ENCODE results near the gene LCMT1.
A peak's percentile ranks its signal among the peaks of the same experiment; 100 is the strongest.
"Not testable (repeated sequence)": the region's sequence is repeated elsewhere in the genome, so short reads cannot be mapped to it uniquely, and the experiment has no call there.

The LCMT1 gene

DNA sequence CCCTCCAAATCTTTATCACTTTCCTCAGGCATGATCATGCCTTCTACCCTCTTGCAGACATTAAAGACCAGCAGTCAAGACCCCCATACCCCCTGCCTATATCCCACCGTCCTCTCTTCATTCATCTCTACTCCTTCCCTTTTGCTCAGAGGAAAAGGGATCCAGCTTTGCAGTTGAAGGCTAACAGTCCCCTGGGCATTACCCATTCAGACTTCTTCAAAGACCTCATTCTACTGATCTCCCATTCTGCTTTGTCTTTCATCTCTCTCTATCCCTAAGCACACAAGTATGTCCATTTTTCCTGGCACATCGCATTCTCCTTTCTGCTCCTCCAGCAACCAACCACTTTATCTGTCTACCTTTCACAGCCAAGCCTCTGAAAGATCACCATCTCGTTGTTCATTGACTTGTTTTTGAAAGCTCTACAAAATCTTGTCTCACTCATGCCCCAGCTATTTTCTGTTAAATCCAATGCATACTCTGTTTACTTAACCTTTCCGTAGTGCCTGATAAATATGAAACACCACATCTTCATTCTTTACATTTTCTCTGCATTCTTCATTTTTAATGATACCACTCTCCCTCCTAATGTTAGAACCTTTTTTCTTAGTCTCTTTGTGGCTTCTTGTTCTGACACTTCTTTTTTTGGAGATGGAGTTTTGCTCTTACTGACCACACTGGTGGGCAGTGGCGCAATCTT is 14.1 kb upstream of the LCMT1 start:
- no peak for DNase-seq

DNA sequence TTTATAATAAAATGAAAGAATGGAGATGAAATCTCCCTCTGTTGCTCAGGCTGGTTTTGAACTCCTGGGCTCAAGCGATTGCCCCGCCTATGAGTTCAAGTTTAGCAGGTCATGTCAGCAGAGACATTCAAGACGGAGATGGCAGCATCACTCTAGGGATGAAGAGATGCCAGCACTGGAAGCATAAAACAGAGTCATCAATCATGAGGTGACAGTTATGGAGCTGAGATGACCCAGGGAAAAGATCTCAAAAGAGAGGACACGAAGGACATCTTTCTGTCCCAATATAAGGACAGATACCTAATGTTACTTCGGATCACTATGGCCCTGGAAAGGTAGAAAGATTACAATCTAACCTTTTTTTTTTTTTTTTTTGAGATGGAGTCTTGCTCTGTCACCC is 11.0 kb upstream of the LCMT1 start:
- DNase-seq, result no peak

DNA sequence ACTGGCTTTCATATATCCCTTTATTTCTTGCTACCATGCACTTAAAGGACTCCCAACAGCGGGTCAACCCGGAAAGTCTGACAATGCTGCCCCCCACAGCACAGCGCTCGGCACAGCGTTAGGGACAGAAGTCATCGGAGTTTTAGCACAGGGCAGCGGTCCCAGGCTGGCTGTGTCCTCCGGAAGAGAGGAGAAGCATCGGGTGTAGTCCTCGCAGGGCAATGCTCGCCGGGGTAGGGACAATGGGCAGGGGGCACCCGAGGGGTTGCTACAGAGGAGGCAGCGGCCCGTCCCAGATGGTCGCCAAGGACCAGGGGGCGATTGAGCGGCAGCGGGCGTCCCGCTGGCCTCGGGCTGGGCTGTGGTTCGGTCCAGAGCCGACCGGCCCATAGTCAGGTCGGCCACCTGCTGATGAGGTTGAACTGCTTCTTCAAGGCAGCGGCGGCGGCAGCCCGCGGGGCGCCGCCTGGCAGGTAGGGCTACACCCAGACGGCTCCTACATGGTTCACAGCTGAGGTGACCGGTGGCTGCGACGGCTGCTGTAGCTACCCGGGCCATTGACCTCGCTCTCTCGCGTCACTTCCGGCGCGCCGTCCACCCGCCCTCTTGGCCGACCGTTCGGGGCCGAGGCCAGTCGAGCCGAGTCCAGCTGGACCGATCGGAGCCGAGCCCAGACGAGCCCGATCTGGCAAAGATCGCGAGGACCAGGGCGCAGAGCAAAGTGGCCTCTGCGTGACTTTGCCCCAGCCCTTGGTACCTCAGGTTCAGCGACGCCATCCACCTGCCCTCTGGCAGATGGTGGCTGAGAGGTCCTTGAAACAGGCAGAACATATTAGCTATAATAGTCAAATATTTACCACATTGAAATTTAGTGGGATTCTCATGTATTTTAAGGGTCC is 4.7 kb upstream of the LCMT1 start:
- DNase-seq, result peak; percentile 32

DNA sequence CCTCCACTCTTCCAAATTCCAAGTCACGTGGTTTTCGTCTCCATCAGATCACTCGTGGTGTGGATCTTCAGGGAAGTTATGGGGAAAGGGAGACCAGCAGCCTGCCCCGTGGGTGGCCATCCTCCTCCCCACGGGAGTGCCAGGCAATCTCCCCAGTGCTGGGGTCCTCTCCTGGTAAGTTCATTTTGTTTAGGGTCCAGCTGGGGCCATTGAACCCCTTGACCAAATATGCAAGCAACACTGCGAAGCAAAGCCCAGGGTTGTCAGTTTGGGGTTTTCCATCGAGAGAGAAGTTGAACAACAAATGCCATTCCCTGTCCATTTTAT is 4.1 kb upstream of the LCMT1 start:
- no peak for DNase-seq

DNA sequence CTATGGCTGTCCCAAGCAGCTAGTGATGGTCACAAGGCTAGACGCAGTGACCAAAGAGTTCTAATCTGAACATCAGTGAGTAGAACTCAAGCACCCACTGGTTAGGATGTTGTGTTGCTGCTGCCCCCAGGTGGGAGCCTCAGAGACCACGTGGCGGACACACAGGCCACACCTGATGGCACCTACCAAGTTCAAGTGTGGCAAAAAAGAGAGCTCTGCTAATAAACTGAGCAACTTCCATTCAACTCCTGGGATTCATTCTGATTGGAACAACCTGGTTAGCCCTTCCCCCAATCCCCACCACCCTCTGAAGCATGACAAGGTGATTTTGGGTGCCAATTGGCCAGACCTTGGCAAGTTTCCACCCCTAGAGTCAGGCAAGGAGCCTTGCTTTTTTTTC is 3.5 kb upstream of the LCMT1 start:
- no peak for DNase-seq

DNA sequence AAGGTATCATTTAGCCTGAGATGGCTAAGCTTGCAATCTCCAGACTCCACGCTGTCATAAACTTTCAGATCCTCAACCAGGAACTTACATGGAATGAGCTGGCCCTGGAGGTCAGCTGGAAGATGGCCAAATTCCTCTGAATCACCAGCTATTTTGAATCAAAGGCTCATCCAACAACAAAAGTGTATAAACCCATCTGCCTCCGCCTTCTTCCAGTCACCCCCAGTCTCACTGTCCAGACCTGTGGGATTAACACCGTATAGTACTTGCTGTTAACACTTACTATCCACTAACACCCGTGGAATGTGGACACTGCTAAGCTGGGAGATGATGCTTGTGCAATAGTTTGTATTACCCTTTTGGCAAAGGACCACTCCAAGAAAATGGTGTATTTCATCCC is 1.9 kb upstream of the LCMT1 start:
- peak; percentile 84 for DNase-seq

DNA sequence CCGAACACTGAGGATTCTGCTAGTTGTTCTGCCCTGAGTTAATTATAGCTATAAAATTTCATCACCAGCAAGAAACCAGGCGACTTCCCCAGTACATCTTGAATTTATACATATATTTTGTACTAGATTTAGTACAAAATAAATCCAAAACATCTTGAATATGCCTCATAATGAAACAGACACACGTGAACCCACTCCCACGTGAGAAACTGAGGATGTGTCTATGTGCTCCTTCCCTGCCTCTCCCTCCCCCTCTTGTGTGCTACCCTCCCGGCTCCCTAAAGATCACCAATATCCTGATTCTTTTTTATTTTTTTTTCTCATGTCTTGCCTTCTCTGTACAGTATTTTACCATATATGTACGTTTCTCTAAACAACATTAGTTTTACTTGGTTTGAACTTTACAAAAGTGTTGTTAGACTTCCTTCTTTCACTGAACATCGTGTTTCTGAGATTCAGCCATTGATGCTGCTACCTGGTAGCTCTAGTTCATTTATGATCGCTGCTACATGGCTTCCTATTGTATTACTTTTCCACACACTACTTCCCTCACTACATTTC is 1.1 kb upstream of the LCMT1 start:
- no peak for DNase-seq

DNA sequence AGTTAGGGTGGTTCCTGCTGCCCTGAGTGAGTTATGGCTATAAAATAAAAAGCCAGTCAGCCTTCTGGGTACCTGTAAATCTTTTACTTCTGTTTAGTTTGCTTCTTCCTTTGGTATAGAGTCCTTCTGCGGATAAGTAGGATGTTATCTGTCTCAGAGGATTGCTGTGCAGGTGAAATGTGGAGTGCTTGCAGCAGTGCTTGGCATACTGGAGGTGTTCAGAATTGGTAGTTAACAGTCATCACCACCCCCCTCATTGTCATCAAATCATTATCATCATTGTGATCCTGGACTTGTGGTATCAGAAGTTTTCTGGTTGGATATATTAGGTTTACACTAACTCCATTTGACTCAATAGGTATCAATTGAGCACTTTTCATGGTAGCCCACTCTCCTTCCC is 2.6 kb downstream of the LCMT1 start:
- no peak for DNase-seq

DNA sequence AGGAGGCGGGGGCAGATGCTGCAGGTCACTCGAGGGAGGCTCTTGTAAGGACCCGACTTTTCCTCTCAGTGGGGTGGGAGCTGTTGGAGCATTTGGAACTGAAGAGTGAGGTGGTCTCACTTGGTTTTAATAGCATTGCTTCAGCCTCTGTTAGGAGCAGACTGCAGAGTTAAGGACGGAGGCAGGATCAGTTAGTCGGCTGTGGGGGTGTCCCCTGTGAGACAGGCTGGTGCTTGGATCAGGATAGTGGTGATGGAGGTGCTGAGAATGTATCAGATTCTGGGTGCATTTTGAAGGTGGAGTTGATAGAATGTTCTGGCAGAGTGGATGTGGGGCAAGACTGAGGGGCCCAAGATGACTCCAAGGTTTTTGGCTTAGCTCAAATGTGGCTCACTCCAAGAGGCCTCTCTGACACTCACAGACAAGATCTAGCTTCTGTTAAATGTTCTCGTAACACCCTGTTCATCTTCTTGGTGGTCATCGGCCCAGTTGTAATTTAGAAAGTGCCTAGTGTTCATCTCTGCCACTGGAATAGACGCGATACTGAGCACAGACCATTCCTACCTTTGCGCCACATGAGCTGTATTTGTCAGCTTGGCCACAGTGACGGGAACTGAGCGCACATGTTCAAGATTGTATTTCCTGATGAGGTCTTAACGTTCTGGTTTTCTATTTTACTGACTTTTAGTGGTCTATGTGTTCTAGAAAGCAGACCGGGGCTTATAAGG is 7.5 kb downstream of the LCMT1 start:
- no peak for DNase-seq

DNA sequence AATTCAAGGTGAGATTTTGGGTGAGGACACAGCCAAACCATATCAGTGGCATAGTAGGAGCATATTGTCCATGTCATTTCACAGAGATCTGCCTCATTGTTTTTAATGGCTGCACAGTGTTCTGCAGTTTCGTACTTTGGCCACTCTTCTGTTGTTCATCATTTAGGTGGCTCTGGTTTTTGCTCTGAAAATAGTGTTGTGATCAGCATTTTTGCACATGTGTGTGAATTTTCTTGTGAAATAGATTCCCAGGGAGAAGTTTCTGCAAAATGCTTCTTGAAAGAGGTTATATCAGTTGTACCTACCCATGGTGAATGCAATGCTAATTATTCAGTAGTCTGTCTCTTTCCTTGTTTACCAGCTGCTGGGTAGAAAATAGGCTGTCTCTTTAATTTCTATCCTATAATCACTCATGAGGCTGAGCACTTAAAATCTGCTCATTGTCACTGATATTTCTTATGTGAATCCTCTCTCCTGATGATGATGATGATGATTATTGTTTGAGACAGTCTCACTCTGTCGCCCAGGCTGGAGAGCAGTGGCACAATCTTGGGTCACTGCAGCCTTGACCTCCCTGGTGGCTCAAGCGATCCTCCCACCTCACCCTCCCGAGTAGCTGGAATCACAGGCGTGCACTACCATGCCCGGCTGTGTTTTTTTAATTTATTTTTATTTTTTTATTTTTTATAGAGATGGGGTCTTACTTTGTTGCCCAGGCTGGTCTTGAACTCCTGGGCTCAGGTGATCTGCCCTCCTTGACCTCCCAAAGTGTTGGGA is 10.5 kb downstream of the LCMT1 start:
- no peak for DNase-seq

DNA sequence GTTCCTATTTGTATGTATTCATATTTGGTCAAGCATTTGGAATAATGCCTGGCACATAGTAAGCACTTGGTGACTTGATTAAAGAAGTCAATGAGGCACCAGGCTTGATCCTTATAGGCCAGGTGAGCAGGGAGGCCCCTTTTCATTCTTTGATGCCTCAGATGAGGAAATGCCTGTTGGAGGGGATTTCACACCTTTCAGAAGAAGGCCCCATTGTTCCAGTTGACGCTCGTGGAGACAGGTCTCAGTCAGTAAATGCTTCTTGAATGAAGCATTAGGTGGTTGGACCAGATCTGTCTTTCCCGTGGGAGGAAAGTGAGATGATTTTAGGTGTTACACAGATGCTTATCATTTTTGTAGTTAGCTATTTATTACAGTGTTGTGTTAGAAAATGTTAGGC is 13.0 kb downstream of the LCMT1 start:
- DNase-seq, result peak; percentile 16

DNA sequence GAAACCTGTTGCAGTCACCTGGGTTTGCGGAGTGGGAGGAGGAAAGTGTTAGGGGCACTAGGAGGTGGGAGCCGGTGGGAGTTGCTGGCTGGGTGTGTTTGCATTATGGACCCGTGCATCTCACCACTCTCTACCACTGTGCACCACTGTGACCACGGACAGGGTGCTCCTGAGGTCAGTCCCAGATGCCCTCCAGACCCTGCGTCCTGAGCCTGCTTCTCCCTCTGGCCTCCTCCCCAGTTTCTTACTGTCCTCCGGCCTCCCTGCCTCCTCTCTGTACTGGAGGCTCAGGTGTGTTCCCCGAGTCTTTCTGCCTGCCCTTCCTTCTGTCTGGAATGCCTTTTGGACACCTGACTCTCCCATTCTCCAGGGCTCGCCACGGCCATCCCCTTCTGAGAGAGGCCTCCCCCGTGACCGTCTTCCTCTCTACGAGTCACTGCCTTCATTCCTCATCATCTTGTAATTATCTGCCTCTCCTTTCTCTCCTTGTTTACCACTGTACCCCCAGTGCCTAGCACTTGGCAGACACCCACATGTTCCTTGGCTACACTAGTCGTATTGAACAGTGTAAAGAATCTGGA is 14.6 kb downstream of the LCMT1 start:
- not testable (repeated sequence) for DNase-seq

DNA sequence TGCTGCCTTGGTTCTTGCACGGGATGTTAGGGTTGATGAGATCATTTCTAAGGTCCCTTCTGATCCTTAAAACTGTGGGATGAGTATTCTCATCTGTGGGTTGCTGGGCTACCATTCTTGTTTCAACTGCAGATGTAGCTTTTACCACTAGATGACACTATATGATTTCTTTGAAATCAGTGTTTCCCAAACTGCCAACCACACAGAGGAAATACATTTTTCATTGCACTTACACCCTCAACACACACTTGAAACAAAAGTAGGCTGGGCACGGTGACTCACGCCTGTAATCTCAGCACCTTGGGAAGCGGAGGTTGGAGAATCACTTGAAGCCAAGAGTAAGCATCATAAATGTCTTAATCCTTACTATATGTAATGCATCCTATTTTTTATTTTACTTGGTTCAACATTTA is 15.3 kb downstream of the LCMT1 start:
- DNase-seq, result peak; percentile 74

DNA sequence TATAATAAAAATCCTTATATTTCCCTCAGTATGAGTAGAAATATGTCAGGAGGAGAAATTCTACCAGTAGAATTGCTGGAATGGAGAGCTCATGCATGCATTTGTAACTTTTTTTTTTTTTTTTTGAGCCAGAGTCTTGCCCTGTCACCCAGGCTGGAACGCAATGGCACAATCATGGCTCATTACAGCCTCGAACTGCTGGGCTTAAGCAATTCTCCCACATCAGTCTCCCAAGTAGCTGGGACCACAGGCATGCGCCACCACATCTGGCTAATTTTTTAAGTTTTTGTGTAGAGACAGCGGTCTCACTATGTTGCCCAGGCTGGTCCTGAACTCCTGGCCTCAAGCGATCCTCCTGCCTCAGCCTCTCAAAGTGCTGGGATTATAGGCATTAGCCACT is 21.2 kb downstream of the LCMT1 start:
- not testable (repeated sequence) for DNase-seq

DNA sequence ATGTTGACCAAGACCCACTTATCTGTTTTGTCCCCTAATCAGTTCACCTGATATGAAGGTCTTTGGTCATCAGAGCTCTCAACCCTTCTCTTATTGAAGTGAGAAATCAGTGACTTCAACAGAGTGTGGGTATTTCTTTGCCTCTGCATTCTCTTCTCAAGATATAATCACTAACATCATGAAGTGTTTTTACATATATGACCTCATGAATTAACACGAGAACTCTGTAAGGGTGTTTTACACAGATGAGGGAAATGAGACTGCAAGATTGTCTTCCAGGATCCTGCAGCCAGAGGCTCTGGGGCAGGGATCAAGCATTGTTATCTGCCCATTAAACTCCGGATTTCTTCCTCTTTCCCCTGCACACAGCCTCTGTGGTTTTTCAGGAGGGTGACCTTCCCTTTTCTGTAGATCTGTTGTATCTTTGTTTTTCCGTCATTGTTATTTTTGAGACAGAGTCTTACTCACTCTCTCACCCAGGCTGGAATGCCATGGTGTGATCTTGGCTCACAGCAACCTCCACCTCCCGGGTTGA is 22.7 kb downstream of the LCMT1 start:
- no peak for DNase-seq

DNA sequence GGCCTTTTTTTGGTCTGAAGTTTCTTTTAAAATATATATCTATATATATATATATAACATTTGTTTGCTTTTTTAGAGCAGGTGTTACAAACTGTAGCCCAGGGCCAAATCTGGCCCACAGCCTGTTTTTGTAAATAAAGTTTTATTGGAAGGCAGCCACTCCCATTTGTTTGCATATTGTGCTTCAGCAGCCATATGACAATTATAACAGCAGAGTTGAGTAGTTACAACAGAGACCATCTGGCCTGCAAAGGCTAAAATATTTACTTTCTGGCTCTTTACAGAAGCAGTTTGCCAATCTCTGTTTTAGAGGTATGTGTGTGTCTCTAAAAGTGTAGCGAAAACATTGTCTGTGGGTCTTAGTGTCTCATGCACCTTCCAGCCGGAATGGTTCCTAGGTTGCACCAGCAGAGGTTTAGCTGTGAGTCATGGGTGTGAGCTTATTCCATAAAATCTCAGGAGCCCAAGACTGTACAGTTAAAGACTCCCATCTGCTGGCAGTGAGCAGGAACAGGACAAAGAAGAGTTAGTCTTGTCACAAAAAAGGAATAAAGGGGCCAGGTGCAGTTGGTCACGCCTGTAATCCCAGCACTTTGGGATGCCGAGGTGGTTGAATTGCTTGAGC is 23.8 kb downstream of the LCMT1 start:
- DNase-seq, result peak; percentile 17

DNA sequence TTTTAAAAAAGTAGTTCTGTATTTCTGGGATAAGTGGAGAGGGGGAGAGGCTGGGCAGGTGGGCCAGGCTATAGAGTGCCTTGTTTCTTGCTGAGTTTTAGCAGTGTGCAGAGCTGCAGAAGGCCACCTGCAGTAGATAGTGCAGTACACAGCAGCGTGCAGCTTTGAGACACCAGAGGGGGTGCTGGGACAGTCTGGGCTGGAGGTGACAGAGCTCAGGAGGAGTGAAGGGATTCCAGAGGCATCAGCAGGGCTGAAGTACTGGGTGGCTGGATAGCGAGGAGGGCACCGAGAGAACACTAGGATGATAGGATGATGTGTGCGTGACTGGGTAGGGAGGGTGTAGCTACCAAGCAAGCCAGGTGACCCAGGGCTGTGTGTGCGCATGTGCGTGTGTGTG is 26.6 kb downstream of the LCMT1 start:
- no peak for DNase-seq

DNA sequence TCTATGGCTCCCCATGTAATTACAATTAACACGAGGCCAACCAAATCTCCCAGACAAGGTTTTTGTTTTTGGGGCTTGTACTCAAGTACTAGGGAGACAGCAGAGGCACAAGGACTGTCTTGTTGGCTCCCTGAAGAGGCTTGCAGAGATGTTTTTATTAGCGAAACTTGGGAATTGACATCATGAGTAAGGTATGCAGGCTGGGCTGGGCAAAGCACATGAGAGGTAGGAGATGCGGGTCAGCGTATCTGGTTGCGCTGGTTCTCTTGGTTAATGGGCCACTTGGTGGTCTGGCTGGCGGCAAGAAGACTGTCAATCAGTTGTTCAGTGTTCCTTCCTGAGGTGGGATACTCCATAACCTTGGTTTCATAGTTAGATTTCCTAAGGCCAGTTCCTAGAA is 28.9 kb downstream of the LCMT1 start:
- peak; percentile 88 for DNase-seq

DNA sequence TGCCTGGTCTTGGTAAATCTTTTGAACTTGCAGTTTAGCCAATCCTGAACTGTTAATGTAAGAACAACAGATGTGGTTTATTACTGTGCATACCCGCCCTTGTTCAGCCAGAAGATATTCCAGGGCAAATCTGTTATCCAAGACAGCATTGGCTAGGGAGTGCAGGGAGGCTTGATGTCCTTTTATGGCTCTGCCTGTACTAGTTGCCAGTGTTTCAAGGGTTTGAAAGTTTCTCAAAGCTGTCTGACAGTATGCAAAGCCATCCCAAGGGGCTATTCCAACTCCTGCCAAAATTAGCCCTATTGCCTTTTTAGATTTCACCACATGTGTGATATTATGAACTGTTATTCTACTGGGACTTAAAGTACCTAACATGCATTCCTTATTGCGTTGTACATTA is 30.1 kb downstream of the LCMT1 start:
- DNase-seq, result no peak

DNA sequence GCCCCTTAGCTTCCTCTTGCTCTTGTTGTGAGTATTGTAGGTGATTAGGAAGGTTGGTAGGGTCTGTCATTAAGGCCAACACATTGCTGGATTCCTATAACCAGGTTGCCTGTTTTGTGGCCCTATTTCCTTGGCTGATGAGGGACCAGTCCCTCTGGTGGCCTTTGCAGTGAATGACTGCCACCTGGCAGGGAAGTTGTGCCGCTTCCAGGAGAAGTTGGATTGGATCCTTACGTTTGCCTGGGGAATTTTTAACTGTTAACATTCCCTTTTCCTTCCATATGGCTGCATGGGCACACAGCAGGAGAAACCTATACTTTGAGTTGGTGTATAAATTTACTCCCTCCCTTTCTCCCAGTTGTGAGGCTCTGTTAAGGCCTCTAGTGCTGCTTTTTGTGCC is 32.4 kb downstream of the LCMT1 start:
- DNase-seq, result no peak

DNA sequence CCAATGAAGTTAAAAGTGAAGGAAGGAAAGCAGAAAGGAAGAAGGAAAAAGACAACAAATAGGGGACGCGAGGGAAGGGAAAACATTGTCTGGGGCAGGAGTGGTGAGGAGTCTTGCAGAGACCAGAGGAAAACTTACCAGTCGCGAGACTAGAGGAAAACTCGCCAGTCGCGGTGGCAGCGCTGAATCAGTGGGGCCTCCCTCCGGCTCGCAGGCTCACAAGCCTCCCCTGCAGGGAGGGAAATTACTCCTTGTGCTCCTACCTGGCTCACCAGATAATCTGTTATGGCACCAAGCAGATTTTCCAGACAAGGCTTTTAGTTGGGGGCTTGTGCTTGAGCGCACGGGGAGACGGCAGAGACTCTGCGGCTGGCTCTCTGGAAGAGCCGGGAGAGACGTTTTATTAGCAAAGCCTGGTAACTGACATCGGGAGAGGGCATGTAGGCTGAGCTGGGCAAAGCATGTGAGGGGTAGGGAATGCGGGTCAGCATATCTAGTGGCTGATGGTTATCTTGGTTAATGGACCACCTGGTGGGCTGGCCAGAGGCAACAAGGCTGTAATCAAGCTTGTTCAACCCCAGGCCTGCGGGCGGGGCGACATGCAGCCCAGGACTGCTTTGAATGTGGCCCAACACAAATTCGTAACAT is 37.1 kb downstream of the LCMT1 start:
- no peak for DNase-seq
